ENCODE measurements around the gene RPN2.

RPN2 gene

GRCh38 chr20:37251825-37252477 lies 72.8 kb downstream of the RPN2 start:
- DNase-seq (ENCODE audit: low read depth): no peak
- TF ChIP-seq CTCF (IDR thresholded peaks at IDR 0.05; ENCODE audit: insufficient read depth, low read depth, low read length, missing control alignments): no peak
- no peak overlapping the region for H3K4me3 ChIP-seq (ENCODE audit: low read length)

- TF ChIP-seq CTCF (IDR thresholded peaks at IDR 0.05; ENCODE audit: insufficient read depth, low read depth, low read length, missing control alignments): no peak
- H3K4me3 ChIP-seq (ENCODE audit: low read length): no peak overlapping the region
- DNase-seq (ENCODE audit: low read depth): peak; percentile 29
Observed at GRCh38 chr20:37253087-37253486, 74.0 kb downstream of the RPN2 start.

- no peak for DNase-seq (ENCODE audit: low read depth)
- TF ChIP-seq CTCF (IDR thresholded peaks at IDR 0.05; ENCODE audit: insufficient read depth, low read depth, low read length, missing control alignments): no peak
- H3K4me3 ChIP-seq (ENCODE audit: low read length): no peak overlapping the region
Observed at GRCh38 chr20:37254114-37254878, 75.2 kb downstream of the RPN2 start.

GRCh38 chr20:37256286-37256685 lies 77.2 kb downstream of the RPN2 start:
- no peak overlapping the region for H3K4me3 ChIP-seq (ENCODE audit: low read length)
- no peak for TF ChIP-seq CTCF (IDR thresholded peaks at IDR 0.05; ENCODE audit: insufficient read depth, low read depth, low read length, missing control alignments)
- DNase-seq (ENCODE audit: low read depth): no peak

GRCh38 chr20:37257530-37257929 lies 78.4 kb downstream of the RPN2 start:
- no peak for TF ChIP-seq CTCF (IDR thresholded peaks at IDR 0.05; ENCODE audit: insufficient read depth, low read depth, low read length, missing control alignments)
- H3K4me3 ChIP-seq (ENCODE audit: low read length): no peak overlapping the region
- DNase-seq (ENCODE audit: low read depth): no peak

- no peak for TF ChIP-seq CTCF (IDR thresholded peaks at IDR 0.05; ENCODE audit: insufficient read depth, low read depth, low read length, missing control alignments)
- DNase-seq (ENCODE audit: low read depth): no peak
Observed at GRCh38 chr20:37257988-37258387, 78.9 kb downstream of the RPN2 start.

More at GRCh38 chr20:37257988-37258387, 78.9 kb downstream of the RPN2 start:
- H3K4me3 ChIP-seq (ENCODE audit: low read length): no peak overlapping the region
